Dendritic cell treated with granulocyte-macrophage colony-stimulating factor and Interleukin-4, amounts not matched to agents 40 ng/mL and 50 ng/mL, for 4 days (primary cell): ENCODE measurements around the gene KDM4F.
A peak's percentile ranks its signal among the peaks of the same experiment; 100 is the strongest.

Source experiments
- H3K27ac Mint-ChIP-seq: one replicate; pipeline ENCODE4 v1.8.0; 2022; ENCODE audit warnings: mild to moderate bottlenecking, mixed read lengths
- H3K27me3 Mint-ChIP-seq: one replicate; pipeline ENCODE4 v1.8.0; 2022; ENCODE audit warnings: mild to moderate bottlenecking, mixed read lengths
- H3K36me3 Mint-ChIP-seq: one replicate; pipeline ENCODE4 v1.8.0; 2022; ENCODE audit warnings: low read depth, mixed read lengths
- H3K4me1 Mint-ChIP-seq: one replicate; pipeline ENCODE4 v1.8.0; 2022; ENCODE audit warnings: low read depth, mixed read lengths
- H3K4me3 Mint-ChIP-seq: one replicate; pipeline ENCODE4 v1.8.0; 2022; ENCODE audit warnings: mild to moderate bottlenecking, moderate library complexity, mixed read lengths
- H3K9me3 Mint-ChIP-seq: one replicate; pipeline ENCODE4 v1.8.0; 2022; ENCODE audit warnings: mixed read lengths
- intact Hi-C: fragments of 100-400 bp; cut with micrococcal nuclease; formaldehyde crosslinking; loops from one replicate; pipeline ENCODE4 v1.15.0; 2022

The KDM4F gene

GRCh38 chr11:95044010-95044409 is 5.2 kb upstream of the KDM4F start:
- peaks cover 13% of the 10 kb centered on the region for H3K27me3 Mint-ChIP-seq
- H3K9me3 Mint-ChIP-seq: no peaks in the 10 kb centered on the region
- no peaks in the 10 kb centered on the region for H3K36me3 Mint-ChIP-seq
- no peak overlapping the region for H3K27ac Mint-ChIP-seq
- no peak overlapping the region for H3K4me3 Mint-ChIP-seq
- intact Hi-C loops: no loop called here
- no peaks in the 10 kb centered on the region for H3K4me1 Mint-ChIP-seq

- H3K4me3 Mint-ChIP-seq: no peak overlapping the region
- no peaks in the 10 kb centered on the region for H3K4me1 Mint-ChIP-seq
- no peak overlapping the region for H3K27ac Mint-ChIP-seq
- H3K36me3 Mint-ChIP-seq: no peaks in the 10 kb centered on the region
- intact Hi-C loops: no loop called here
- peaks cover 13% of the 10 kb centered on the region for H3K27me3 Mint-ChIP-seq
- no peaks in the 10 kb centered on the region for H3K9me3 Mint-ChIP-seq
These were observed 3.4 kb upstream of the KDM4F start for GRCh38 chr11:95045812-95046211.

DNA sequence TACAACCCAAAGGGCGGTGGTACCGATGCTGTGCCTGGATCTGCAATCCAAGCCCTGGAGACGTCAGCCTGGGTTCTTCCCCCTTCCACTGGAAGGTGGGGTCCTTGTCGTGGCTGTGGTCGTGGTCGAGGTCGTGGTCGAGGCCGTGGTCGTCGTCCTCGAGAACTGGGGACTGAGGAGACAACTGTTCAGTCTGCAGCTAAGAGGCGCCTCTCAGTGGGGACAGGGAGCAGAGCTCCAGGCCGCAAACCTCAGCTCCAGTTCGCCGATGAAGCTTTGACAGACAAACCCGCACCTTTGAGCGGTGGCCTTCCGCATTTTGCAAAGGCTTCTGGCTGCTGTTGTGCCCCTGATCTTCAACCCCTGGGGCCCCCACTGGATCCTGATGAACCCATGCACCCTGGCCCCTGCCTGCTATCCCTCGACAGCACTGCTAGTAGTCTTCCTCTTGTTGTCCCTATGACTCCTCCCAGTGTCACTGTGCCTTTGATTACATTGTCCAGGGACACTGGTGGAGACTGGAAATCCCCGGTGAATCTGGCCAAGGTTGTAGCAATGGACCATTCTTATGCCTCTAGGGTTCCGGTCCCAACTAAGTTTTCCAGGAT is 1.5 kb downstream of the KDM4F start:
- Mint-ChIP-seq H3K27ac (no peak overlapping the region), H3K27me3 (peaks cover 3% of the 10 kb centered on the region), H3K4me3 (no peak overlapping the region), H3K9me3 (no peaks in the 10 kb centered on the region), H3K4me1 (no peaks in the 10 kb centered on the region), H3K36me3 (no peaks in the 10 kb centered on the region)
- intact Hi-C loops: no loop called here

- H3K4me3 Mint-ChIP-seq: no peak overlapping the region
- H3K36me3 Mint-ChIP-seq: no peaks in the 10 kb centered on the region
- no peaks in the 10 kb centered on the region for H3K27me3 Mint-ChIP-seq
- H3K9me3 Mint-ChIP-seq: no peaks in the 10 kb centered on the region
- H3K27ac Mint-ChIP-seq: no peak overlapping the region
- intact Hi-C loops: no loop called here
- no peaks in the 10 kb centered on the region for H3K4me1 Mint-ChIP-seq
These were observed 5.1 kb downstream of the KDM4F start for GRCh38 chr11:95054356-95054755.

DNA sequence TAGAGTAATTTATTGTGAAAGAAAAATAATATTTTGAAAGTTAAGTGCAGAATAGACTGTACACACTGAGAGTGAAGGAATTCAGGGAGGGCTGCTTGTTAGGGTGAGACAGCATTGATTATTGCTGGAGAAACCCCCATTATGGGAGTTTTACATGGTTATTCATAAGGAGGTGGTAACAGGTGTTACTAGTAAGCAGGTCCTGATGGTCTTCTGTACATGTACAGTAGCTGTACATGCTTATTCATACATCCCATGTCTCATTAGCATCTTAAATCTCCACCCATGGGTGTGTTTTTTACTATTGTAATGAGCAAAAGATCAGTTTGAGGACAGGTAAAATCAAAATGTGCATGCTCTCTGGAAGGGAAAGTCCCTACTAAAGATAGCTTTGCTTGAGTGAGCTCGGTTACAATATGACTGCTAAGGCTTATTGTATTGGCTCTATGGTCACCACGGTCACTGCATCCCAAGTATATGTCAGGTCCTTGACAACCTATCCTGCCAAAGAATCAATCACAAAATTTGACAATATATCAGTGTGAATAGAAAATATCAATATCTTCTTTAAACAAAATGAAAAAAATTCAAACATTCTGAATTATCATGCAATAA is 6.2 kb downstream of the KDM4F start:
- Mint-ChIP-seq H3K9me3 (no peaks in the 10 kb centered on the region), H3K4me3 (no peak overlapping the region), H3K27ac (no peak overlapping the region), H3K27me3 (peaks cover 2% of the 10 kb centered on the region), H3K36me3 (no peaks in the 10 kb centered on the region), H3K4me1 (no peaks in the 10 kb centered on the region)
- intact Hi-C loops: no loop called here

- no peaks in the 10 kb centered on the region for H3K36me3 Mint-ChIP-seq
- H3K27me3 Mint-ChIP-seq: peaks cover 6% of the 10 kb centered on the region
- intact Hi-C loops: no loop called here
- H3K4me1 Mint-ChIP-seq: no peaks in the 10 kb centered on the region
- no peaks in the 10 kb centered on the region for H3K9me3 Mint-ChIP-seq
- H3K4me3 Mint-ChIP-seq: no peak overlapping the region
- no peak overlapping the region for H3K27ac Mint-ChIP-seq
These were observed 8.7 kb downstream of the KDM4F start for GRCh38 chr11:95057959-95058358.

DNA sequence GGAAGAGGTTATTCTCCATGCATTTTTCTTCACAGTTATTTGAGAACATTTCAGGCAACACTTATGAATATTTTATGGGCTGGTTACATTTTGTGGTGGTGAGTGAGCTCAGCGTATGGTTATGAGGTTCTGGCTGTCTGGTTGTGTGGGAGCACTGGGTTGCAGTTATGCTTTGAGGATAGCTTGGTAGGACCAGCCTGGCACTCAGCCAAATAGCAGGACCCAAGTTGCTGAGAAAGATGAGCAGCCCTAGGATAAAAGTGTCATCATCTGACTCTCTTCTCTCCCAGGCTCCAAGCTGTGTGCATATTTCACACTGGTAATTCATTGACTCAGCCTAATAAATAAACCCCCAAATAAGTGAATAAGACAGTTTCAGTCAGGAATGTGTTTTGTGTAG is 9.4 kb downstream of the KDM4F start:
- Mint-ChIP-seq H3K36me3 (no peaks in the 10 kb centered on the region), H3K27me3 (peaks cover 6% of the 10 kb centered on the region)
- intact Hi-C loops: no loop called here

DNA sequence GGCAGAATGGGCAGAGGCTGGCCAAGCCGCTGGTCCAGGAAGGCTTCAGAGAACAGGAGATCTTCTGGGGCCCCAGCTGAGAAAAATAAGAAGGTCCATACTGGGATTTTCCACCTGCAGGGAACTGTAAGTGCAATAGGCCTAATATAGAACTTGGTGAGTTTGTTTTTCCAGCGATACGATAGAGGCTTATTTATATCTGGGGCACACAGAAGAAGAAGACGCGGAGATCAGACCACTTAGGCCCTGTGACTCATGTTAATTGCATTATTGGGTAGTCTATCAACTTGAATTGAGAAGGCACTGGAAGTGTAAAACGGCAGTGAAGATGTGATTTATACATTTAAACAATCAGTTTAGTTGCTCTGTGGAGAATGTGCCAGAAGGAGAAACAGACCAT is 9.8 kb downstream of the KDM4F start:
- Mint-ChIP-seq H3K4me1 (no peaks in the 10 kb centered on the region), H3K4me3 (no peak overlapping the region), H3K36me3 (no peaks in the 10 kb centered on the region), H3K27ac (no peak overlapping the region), H3K9me3 (no peaks in the 10 kb centered on the region), H3K27me3 (peaks cover 6% of the 10 kb centered on the region)
- intact Hi-C loops: no loop called here

More for the DNA sequence above, 9.4 kb downstream of the KDM4F start:
- Mint-ChIP-seq H3K27ac (no peak overlapping the region), H3K9me3 (no peaks in the 10 kb centered on the region), H3K4me1 (no peaks in the 10 kb centered on the region), H3K4me3 (no peak overlapping the region)

DNA sequence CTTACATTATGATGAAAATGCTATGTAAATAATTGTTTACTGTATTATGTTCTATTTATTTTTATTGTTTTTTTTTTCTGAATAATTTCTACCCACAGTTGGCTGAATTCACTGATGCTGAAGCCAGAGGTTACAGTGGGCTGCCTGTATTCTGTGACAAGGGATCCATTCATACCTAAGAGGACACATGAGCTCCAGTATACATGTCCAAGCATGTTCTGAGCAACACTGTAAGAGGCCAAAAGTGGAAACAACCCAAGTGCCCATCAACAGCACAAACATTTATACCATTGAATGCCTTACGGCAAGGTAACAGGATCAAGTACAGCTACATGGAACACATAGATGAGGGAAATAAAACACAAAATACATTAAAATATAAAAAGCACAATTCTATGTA is 16.1 kb downstream of the KDM4F start:
- intact Hi-C loops: loop anchor here (5.0 kb wide), 1 partner anchor 443 kb away; no protein-coding TSS in a partner anchor
- peaks cover 14% of the 10 kb centered on the region for H3K36me3 Mint-ChIP-seq
- peaks cover 4% of the 10 kb centered on the region for H3K27me3 Mint-ChIP-seq
- H3K27ac Mint-ChIP-seq: no peak overlapping the region
- peaks cover 5% of the 10 kb centered on the region for H3K4me1 Mint-ChIP-seq
- H3K9me3 Mint-ChIP-seq: no peaks in the 10 kb centered on the region
- no peak overlapping the region for H3K4me3 Mint-ChIP-seq

GRCh38 chr11:95066716-95067038 is 17.5 kb downstream of the KDM4F start, which contains the start of gene SRSF8:
Gene SRSF8, plus strand, starts transcription at chr11:95066919. Its CDS starts 308 bp downstream, at chr11:95067227.
- peaks cover 21% of the 10 kb centered on the region for H3K36me3 Mint-ChIP-seq
- H3K27ac Mint-ChIP-seq: peak within 1 kb of the TSS; percentile 95
- H3K4me3 Mint-ChIP-seq: peak within 1 kb of the TSS; percentile 86
- peaks cover 10% of the 10 kb centered on the region for H3K4me1 Mint-ChIP-seq
- no peaks in the 10 kb centered on the region for H3K9me3 Mint-ChIP-seq
- intact Hi-C loops: loop anchor here (5.0 kb wide), 1 partner anchor 444 kb away; no protein-coding TSS in a partner anchor
- peaks cover 2% of the 10 kb centered on the region for H3K27me3 Mint-ChIP-seq

- H3K27me3 Mint-ChIP-seq: peaks cover 2% of the 10 kb centered on the region
- H3K27ac Mint-ChIP-seq: peak overlapping the region; percentile 95
- H3K9me3 Mint-ChIP-seq: no peaks in the 10 kb centered on the region
- H3K4me1 Mint-ChIP-seq: peaks cover 10% of the 10 kb centered on the region
- H3K4me3 Mint-ChIP-seq: peak overlapping the region; percentile 86
- intact Hi-C loops: loop anchor here (5.0 kb wide), 1 partner anchor 445 kb away; no protein-coding TSS in a partner anchor
- H3K36me3 Mint-ChIP-seq: peaks cover 21% of the 10 kb centered on the region
These were observed 18.0 kb downstream of the KDM4F start for GRCh38 chr11:95067039-95067840.

GRCh38 chr11:95067841-95068219 is 18.6 kb downstream of the KDM4F start:
- Mint-ChIP-seq H3K4me1 (peaks cover 10% of the 10 kb centered on the region), H3K4me3 (peak overlapping the region; percentile 86), H3K9me3 (no peaks in the 10 kb centered on the region), H3K27ac (peak overlapping the region; percentile 95), H3K27me3 (no peaks in the 10 kb centered on the region), H3K36me3 (peaks cover 21% of the 10 kb centered on the region)
- intact Hi-C loops: loop anchor here (2.0 to 5.0 kb wide), 5 partner anchors 21 to 697 kb away; partner anchors contain the start of genes CWC15, ENDOD1 and KDM4D

DNA sequence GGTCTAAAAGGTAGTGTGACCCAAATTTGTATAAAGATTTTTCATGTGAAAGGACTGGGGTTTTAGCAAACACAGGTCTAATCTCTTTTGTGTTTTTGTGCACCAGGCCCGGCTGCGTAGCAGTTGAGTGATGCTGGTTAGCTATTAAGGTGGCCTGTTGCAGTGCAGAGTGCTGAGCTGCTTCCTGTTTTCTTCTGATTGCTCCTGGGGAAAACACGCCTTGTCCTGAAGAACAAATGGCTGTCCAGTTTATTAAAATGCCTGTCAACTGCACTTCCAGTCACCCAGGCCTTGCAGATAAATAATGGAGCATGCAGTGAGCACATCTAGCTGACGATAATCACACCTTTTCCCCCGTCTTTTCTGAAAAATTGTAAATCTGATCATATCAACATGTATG is 19.3 kb downstream of the KDM4F start:
- H3K27me3 Mint-ChIP-seq: no peaks in the 10 kb centered on the region
- H3K36me3 Mint-ChIP-seq: peaks cover 21% of the 10 kb centered on the region
- no peaks in the 10 kb centered on the region for H3K9me3 Mint-ChIP-seq
- H3K27ac Mint-ChIP-seq: peak overlapping the region; percentile 95
- peak overlapping the region; percentile 86 for H3K4me3 Mint-ChIP-seq
- H3K4me1 Mint-ChIP-seq: peaks cover 10% of the 10 kb centered on the region
- intact Hi-C loops: loop anchor here (2.0 to 5.0 kb wide), 5 partner anchors 20 to 696 kb away; partner anchors contain the start of genes CWC15, ENDOD1 and KDM4D

DNA sequence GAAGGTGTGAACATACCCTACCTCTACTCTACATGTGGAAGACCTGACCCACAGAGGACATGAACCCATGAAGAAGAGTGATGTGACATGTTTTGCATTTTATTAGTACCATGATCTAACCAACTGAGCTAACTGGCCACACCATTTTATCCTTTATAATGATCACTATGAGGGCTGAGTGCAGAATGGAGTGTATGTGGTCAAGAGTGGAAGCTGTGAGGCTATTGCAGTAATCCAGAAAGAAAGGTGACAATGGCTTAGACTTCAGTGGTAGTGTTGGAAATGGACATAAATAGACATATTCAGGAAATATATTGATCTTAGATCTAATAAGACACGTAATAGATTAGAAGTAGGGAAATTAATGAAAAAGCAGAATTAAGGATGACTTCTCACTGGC is 21.2 kb downstream of the KDM4F start:
- peaks cover 21% of the 10 kb centered on the region for H3K36me3 Mint-ChIP-seq
- no peak overlapping the region for H3K27ac Mint-ChIP-seq
- H3K9me3 Mint-ChIP-seq: no peaks in the 10 kb centered on the region
- intact Hi-C loops: loop anchor here (10.0 kb wide), 1 partner anchor 1354 kb away; no protein-coding TSS in a partner anchor
- no peaks in the 10 kb centered on the region for H3K27me3 Mint-ChIP-seq
- peaks cover 10% of the 10 kb centered on the region for H3K4me1 Mint-ChIP-seq
- no peak overlapping the region for H3K4me3 Mint-ChIP-seq
